ENCODE data around the gene KLF15.

DNA sequence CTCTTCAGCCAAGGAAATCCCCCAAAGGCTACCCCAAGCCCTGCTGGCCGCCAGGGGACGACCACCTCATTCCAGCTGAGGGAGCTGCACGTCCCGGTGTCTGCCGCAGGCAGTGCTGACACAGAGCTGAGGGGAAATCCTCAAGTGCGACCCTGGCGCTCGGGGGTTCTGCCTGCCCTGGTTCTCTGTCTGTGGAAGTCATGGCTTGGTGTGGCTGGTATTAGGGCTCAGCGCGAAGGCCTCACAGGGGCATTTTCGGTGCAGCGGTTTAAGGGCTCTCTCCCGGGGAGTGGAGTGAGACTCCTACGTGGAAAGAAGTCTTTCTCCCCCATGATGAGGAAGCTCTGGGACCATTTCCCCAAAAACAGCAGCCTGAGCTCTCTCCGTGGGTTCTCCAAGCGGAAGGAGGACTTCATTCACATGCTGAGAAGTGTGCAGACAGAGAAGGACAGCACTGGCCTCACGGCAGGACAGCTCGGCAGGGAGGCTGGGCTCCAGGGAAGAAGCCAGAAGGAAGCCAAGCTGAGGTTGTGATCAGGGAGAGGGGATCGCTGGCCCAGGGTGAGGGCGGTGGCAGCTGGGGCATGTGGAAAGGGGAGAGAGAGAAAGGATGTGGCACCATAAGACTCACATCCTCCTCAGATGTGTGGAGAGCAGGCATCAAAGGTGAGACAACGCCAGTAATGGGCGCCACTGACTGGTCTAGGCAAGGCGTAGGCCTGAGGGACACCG lies 48.6 kb downstream of the KLF15 start:
- TF ChIP-seq, protein P1, sequence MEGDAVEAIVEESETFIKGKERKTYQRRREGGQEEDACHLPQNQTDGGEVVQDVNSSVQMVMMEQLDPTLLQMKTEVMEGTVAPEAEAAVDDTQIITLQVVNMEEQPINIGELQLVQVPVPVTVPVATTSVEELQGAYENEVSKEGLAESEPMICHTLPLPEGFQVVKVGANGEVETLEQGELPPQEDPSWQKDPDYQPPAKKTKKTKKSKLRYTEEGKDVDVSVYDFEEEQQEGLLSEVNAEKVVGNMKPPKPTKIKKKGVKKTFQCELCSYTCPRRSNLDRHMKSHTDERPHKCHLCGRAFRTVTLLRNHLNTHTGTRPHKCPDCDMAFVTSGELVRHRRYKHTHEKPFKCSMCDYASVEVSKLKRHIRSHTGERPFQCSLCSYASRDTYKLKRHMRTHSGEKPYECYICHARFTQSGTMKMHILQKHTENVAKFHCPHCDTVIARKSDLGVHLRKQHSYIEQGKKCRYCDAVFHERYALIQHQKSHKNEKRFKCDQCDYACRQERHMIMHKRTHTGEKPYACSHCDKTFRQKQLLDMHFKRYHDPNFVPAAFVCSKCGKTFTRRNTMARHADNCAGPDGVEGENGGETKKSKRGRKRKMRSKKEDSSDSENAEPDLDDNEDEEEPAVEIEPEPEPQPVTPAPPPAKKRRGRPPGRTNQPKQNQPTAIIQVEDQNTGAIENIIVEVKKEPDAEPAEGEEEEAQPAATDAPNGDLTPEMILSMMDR (IDR thresholded peaks at IDR 0.05) = no peak
- TF ChIP-seq TEAD4 (CRISPR knock-in tag; IDR thresholded peaks at IDR 0.05) (no peak), NR2C2 (CRISPR knock-in tag; IDR thresholded peaks at IDR 0.05) (no peak), CREB1 (CRISPR knock-in tag; IDR thresholded peaks at IDR 0.05) (no peak), JUN (CRISPR knock-in tag; IDR thresholded peaks at IDR 0.05) (no peak), ZNF263 (CRISPR knock-in tag; IDR thresholded peaks at IDR 0.05; ENCODE audit: low read depth) (no peak), NR1H2 (CRISPR knock-in tag; IDR thresholded peaks at IDR 0.05) (no peak), SP1 (CRISPR knock-in tag; conservative IDR thresholded peaks at IDR 0.05) (no peak), KAT7 (CRISPR knock-in tag; IDR thresholded peaks at IDR 0.05; ENCODE audit: borderline replicate concordance) (no peak), ESRRA (CRISPR knock-in tag; IDR thresholded peaks at IDR 0.05; ENCODE audit: borderline replicate concordance) (no peak)
- TF ChIP-seq, protein P2, sequence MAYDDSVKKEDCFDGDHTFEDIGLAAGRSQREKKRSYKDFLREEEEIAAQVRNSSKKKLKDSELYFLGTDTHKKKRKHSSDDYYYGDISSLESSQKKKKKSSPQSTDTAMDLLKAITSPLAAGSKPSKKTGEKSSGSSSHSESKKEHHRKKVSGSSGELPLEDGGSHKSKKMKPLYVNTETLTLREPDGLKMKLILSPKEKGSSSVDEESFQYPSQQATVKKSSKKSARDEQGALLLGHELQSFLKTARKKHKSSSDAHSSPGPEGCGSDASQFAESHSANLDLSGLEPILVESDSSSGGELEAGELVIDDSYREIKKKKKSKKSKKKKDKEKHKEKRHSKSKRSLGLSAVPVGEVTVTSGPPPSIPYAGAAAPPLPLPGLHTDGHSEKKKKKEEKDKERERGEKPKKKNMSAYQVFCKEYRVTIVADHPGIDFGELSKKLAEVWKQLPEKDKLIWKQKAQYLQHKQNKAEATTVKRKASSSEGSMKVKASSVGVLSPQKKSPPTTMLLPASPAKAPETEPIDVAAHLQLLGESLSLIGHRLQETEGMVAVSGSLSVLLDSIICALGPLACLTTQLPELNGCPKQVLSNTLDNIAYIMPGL (CRISPR knock-in tag; IDR thresholded peaks at IDR 0.05) = no peak
- TF ChIP-seq, protein P3, sequence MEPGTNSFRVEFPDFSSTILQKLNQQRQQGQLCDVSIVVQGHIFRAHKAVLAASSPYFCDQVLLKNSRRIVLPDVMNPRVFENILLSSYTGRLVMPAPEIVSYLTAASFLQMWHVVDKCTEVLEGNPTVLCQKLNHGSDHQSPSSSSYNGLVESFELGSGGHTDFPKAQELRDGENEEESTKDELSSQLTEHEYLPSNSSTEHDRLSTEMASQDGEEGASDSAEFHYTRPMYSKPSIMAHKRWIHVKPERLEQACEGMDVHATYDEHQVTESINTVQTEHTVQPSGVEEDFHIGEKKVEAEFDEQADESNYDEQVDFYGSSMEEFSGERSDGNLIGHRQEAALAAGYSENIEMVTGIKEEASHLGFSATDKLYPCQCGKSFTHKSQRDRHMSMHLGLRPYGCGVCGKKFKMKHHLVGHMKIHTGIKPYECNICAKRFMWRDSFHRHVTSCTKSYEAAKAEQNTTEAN (CRISPR knock-in tag; IDR thresholded peaks at IDR 0.05) = no peak
- TF ChIP-seq, protein P4, sequence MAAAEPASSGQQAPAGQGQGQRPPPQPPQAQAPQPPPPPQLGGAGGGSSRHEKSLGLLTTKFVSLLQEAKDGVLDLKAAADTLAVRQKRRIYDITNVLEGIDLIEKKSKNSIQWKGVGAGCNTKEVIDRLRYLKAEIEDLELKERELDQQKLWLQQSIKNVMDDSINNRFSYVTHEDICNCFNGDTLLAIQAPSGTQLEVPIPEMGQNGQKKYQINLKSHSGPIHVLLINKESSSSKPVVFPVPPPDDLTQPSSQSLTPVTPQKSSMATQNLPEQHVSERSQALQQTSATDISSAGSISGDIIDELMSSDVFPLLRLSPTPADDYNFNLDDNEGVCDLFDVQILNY (CRISPR knock-in tag; IDR thresholded peaks at IDR 0.05) = no peak
- TF ChIP-seq, protein P5, sequence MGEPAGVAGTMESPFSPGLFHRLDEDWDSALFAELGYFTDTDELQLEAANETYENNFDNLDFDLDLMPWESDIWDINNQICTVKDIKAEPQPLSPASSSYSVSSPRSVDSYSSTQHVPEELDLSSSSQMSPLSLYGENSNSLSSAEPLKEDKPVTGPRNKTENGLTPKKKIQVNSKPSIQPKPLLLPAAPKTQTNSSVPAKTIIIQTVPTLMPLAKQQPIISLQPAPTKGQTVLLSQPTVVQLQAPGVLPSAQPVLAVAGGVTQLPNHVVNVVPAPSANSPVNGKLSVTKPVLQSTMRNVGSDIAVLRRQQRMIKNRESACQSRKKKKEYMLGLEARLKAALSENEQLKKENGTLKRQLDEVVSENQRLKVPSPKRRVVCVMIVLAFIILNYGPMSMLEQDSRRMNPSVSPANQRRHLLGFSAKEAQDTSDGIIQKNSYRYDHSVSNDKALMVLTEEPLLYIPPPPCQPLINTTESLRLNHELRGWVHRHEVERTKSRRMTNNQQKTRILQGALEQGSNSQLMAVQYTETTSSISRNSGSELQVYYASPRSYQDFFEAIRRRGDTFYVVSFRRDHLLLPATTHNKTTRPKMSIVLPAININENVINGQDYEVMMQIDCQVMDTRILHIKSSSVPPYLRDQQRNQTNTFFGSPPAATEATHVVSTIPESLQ (CRISPR knock-in tag; IDR thresholded peaks at IDR 0.05) = no peak

Data from WTC11 (cell line).